Liver (tissue), 9 donors: Measurements from ENCODE around the gene RASSF7. TPM values are rescaled to one million over a fixed set of nuclear protein-coding genes. Genes with fewer than 3 reads are reported as not detected.

Experiments used
- DNase-seq: peaks from one replicate; pipeline ENCODE4 v3.0.0-alpha.2; 2017; ENCODE audit warnings: low spot score
- H3K27ac ChIP-seq, 2 donors: one replicate each; pipeline ENCODE4 v1.7.0; 2013; ENCODE audit warnings: inconsistent platforms in 2 of 2, low read length in 2 of 2, control low read depth in 1 of 2, low read depth in 1 of 2, mild to moderate bottlenecking in 1 of 2
- H3K27me3 ChIP-seq, 4 donors: one replicate each; pipeline versions ENCODE4 v1.6.1 to v1.7.0; 2013; ENCODE audit warnings: low read length in 3 of 4, inconsistent platforms in 1 of 4, mild to moderate bottlenecking in 1 of 4, moderate library complexity in 1 of 4; ENCODE audit not compliant: control insufficient read depth in 4 of 4, insufficient read depth in 4 of 4
- H3K36me3 ChIP-seq, 4 donors: one replicate each; pipeline versions ENCODE4 v1.6.1 to v1.7.0; 2013; ENCODE audit warnings: low read length in 3 of 4, mild to moderate bottlenecking in 3 of 4, low read depth in 1 of 4, moderate library complexity in 1 of 4; ENCODE audit not compliant: control insufficient read depth in 4 of 4, insufficient read depth in 3 of 4
- H3K4me1 ChIP-seq, 4 donors: one replicate each; pipeline versions ENCODE4 v1.6.1 to v1.7.0; 2013; ENCODE audit warnings: low read length in 3 of 4, mild to moderate bottlenecking in 3 of 4, moderate library complexity in 1 of 4; ENCODE audit not compliant: control insufficient read depth in 4 of 4, insufficient read depth in 4 of 4
- H3K4me3 ChIP-seq, 3 donors: one replicate each; pipeline versions ENCODE4 v1.6.1 to v1.7.0; 2013; ENCODE audit warnings: low read length in 3 of 3, control low read depth in 1 of 3, low read depth in 1 of 3, mild to moderate bottlenecking in 1 of 3
- H3K9ac ChIP-seq, 2 donors: one replicate each; pipeline ENCODE4 v1.7.0; 2013; ENCODE audit warnings: low read length in 2 of 2, mild to moderate bottlenecking in 2 of 2, moderate library complexity in 2 of 2, control low read depth in 1 of 2, low read depth in 1 of 2
- H3K9me3 ChIP-seq, 4 donors: one replicate each; pipeline versions ENCODE4 v1.6.1 to v1.7.0; 2013; ENCODE audit warnings: low read length in 3 of 4; ENCODE audit not compliant: control insufficient read depth in 4 of 4
- EGR1 ChIP-seq, 2 donors: IDR thresholded peaks; 2 replicates each; pipeline ENCODE4 v1.6.1; 2016 to 2018; ENCODE audit warnings: antibody characterized with exemption in 2 of 2, low read depth in 2 of 2
- FOXA1 ChIP-seq: IDR thresholded peaks from 2 replicates; pipeline ENCODE4 v1.6.1; 2016; ENCODE audit warnings: antibody characterized with exemption
- FOXA2 ChIP-seq: IDR thresholded peaks from 2 replicates; pipeline ENCODE4 v1.6.1; 2016; ENCODE audit warnings: antibody characterized with exemption
- GABPA ChIP-seq, 2 donors: IDR thresholded peaks in 1 of 2; conservative IDR thresholded peaks in 1 of 2; 2 replicates each; pipeline ENCODE4 v1.6.1; 2016; ENCODE audit warnings: antibody characterized with exemption in 2 of 2, mild to moderate bottlenecking in 1 of 2, moderate library complexity in 1 of 2
- HNF4A ChIP-seq, 2 donors: conservative IDR thresholded peaks; 2 replicates each; pipeline ENCODE4 v1.6.1; 2016; ENCODE audit warnings: antibody characterized with exemption in 2 of 2, mild to moderate bottlenecking in 2 of 2
- HNF4G ChIP-seq: IDR thresholded peaks from 2 replicates; pipeline ENCODE4 v1.6.1; 2016; ENCODE audit warnings: antibody characterized with exemption
- NR2F2 ChIP-seq: IDR thresholded peaks from 2 replicates; pipeline ENCODE4 v1.6.1; 2016; ENCODE audit warnings: antibody characterized with exemption
- RAD21 ChIP-seq, 2 donors: IDR thresholded peaks; 2 replicates each; pipeline ENCODE4 v1.6.1; 2016; ENCODE audit warnings: antibody characterized with exemption in 2 of 2, mild to moderate bottlenecking in 2 of 2
- RXRA ChIP-seq, 2 donors: IDR thresholded peaks; 2 replicates each; pipeline ENCODE4 v1.6.1; 2017 to 2018; ENCODE audit warnings: antibody characterized with exemption in 2 of 2, mild to moderate bottlenecking in 1 of 2
- SP1 ChIP-seq: IDR thresholded peaks from 2 replicates; pipeline ENCODE4 v1.6.1; 2018; ENCODE audit warnings: antibody characterized with exemption, mild to moderate bottlenecking
- TAF1 ChIP-seq: conservative IDR thresholded peaks from 2 replicates; pipeline ENCODE4 v1.6.1; 2016; ENCODE audit warnings: antibody characterized with exemption, mild to moderate bottlenecking
- YY1 ChIP-seq: IDR thresholded peaks from 2 replicates; pipeline ENCODE4 v1.6.1; 2016; ENCODE audit warnings: antibody characterized with exemption, mild to moderate bottlenecking
- ZBTB33 ChIP-seq: IDR thresholded peaks from 2 replicates; pipeline ENCODE4 v1.6.1; 2016; ENCODE audit warnings: antibody characterized with exemption
- WGBS: extraction: QIAGEN DNeasy Blood & Tissue Kit; methylation state at CpG from one replicate; pipeline ENCODE4 v1.1.7; 2013; 5-methylcytosine and 5-hydroxymethylcytosine counted together
- polyA plus RNA-seq, 2 donors: library from polyadenylated mRNA; stranded (reverse) in 1 of 2; unstranded in 1 of 2; fragments of 200-250 nt in 1 of 2; fragments of >200 nt in 1 of 2; fragmentation: Nextera tagmentation in 1 of 2; extraction: Ambion mirVana in 1 of 2; gene quantifications; one replicate each; pipeline versions ENCODE4 v1.2.1 to v1.2.3, GENCODE V29; 2013 to 2015
- total RNA-seq, 2 donors: library from RNA; depleted of rRNA; stranded (reverse); fragments of >200 nt; gene quantifications; one replicate each; pipeline ENCODE4 v1.2.3, GENCODE V29; 2014
- TF ChIP-seq, protein P1 (sequence below): fragments of 150-350 bp; IDR thresholded peaks from 2 replicates; pipeline ENCODE4 v1.5.1; 2017; ENCODE audit warnings: improper control_type of control experiment, low read depth, low read length; ENCODE audit not compliant: missing input control
- TF ChIP-seq, protein P2 (sequence below): IDR thresholded peaks from 2 replicates; pipeline ENCODE4 v1.6.1; 2016; ENCODE audit warnings: antibody characterized with exemption
- donor health status: healthy.
- donor health status: healthy.
- donor health status: healthy.
- donor health status: healthy.
- donor health status: healthy.

Gene RASSF7
- total and polyA plus RNA-seq, 4 donors: 11.5 to 50.4 (median 36.9) TPM

GRCh38 chr11:535519-536454 lies 25.0 kb upstream of the RASSF7 start, which contains the start of gene HRAS:
HRAS (minus strand) TSS chr11:535576.
- no peak for TF ChIP-seq EGR1 (IDR thresholded peaks at IDR 0.05; ENCODE audit: low read depth in 2 of 2)
- TF ChIP-seq GABPA (IDR thresholded peaks at IDR 0.05 in 1 of 2, conservative IDR thresholded peaks at IDR 0.05 in 1 of 2): peak in 1 of 2 donors; percentile 74
- peak; percentile 76 for TF ChIP-seq SP1
- TF ChIP-seq RXRA (IDR thresholded peaks at IDR 0.05): no peak
- no peak for TF ChIP-seq FOXA1
- TF ChIP-seq RAD21 (IDR thresholded peaks at IDR 0.05): no peak
- no peak for TF ChIP-seq TAF1
- no peak for TF ChIP-seq HNF4A (conservative IDR thresholded peaks at IDR 0.05)
- TF ChIP-seq HNF4G: no peak
- TF ChIP-seq YY1: no peak
- Histone ChIP-seq H3K36me3 (peaks cover 0 to 11% (median 6%) of the 10 kb centered on the region in 4 donors), H3K9me3 (no peaks in the 10 kb centered on the region), H3K27me3 (no peaks in the 10 kb centered on the region), H3K4me3 (peak within 1 kb of the TSS; percentile 49 to 87 (median 67)), H3K4me1 (peaks cover 8 to 34% (median 26%) of the 10 kb centered on the region in 4 donors), H3K9ac (peak within 1 kb of the TSS; percentile 38 to 54), H3K27ac (peak within 1 kb of the TSS; percentile 32 to 38)
- 3% methylated on average over 97 of the region's 97 CpGs for WGBS
- peak; percentile 96 for DNase-seq

DNA sequence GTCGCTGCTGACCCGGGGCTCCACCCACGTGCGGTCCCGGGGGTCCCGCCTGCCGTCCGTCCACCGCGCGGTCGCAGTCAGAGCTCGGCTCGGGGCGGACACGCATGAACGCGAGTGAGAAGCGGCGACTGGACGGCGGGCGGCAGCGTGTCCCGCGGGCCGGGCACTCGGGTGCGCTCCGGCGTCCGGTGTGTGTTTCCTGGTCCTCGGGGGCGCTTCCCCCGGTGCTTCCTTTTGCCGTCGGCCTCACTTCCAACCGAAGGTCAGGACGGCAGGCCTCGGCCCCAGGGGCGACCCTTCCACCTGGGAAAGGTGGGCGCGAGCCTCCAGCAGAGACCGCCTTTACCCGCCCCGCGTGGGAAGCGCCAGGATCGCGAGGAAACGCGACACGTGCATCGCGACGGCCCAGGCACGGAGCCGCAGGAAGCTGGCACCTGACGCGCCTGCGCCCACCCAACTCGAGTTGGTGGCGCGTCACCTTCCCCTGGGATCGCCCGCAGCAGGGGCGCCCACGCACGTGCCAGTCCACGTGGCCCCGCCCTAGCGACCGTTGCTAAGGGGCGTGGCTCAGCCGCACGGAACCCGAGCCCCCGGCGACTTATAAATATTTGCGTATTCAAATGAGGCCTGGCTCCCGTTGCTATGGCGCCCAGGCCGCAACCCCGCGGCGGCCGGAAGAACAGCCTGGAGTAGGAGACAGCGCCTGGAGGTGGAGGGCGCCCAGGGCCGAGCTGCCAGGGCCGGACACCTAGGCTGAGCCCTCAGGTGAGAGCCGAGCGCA lies 23.7 kb upstream of the RASSF7 start, which contains the start of gene LRRC56:
Gene LRRC56 (plus strand): TSS at position 687 of the 781 bp plus-strand sequence. CDS start 3,158 bp downstream, outside the sequence.
- peak within 1 kb of the TSS; percentile 4 to 38 for H3K27ac ChIP-seq
- H3K36me3 ChIP-seq: peaks cover 0 to 9% (median 5%) of the 10 kb centered on the region in 4 donors
- no peaks in the 10 kb centered on the region for H3K27me3 ChIP-seq
- TF ChIP-seq SP1: no peak
- TF ChIP-seq GABPA (IDR thresholded peaks at IDR 0.05 in 1 of 2, conservative IDR thresholded peaks at IDR 0.05 in 1 of 2): peak in 1 of 2 donors; percentile 17
- H3K4me3 ChIP-seq: peak within 1 kb of the TSS in 1 of 3 donors; percentile 37
- 4% methylated on average over 93 of the region's 93 CpGs for WGBS
- peak; percentile 86 for DNase-seq
- H3K4me1 ChIP-seq: peaks cover 8 to 34% (median 26%) of the 10 kb centered on the region in 4 donors
- no peak within 1 kb of the TSS for H3K9ac ChIP-seq
- H3K9me3 ChIP-seq: no peaks in the 10 kb centered on the region

DNA sequence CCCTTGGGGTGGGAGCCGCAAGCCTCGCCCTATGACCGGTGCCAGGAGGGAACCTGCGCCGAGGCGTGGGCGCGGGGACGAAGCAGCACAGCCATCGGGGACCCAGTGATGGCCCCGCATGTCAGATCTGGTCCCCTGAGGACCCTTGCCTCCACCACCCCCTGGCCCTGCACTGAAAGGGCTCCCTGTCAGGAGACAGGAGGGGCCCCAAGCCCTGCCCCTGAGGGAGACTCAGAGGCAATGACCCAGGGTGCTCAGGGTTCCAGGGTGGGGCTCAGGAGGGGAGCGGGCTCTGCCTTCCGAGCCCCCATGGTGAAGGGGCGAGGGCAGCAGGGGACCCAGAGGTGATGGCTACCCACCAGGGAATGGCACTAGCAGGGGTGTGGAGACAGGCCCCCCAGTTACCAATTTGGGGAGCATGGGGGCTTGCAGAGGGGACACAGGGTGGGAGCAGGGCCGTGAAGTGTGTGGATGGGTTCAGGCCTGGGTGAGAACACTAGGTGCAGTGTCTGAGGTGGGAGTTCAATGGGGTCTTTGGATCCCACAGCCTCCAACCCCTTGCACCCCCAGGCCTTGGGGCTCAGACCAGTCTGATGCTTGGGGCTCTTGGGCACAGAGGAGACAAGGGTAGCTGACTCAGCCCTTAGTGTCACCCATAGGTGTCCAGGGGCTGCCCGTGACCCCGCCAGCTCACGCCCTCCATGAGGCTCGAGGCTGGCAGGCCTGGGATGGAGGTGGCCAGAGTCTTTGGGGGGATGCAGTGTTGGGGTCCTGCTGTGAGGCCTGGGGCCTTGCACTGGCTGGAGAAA lies 22.9 kb upstream of the RASSF7 start:
- Histone ChIP-seq H3K27ac (no peak overlapping the region), H3K9me3 (no peaks in the 10 kb centered on the region), H3K36me3 (peaks cover 0 to 5% (median under 1%) of the 10 kb centered on the region in 4 donors), H3K4me3 (peak overlapping the region in 1 of 3 donors; percentile 37), H3K9ac (no peak overlapping the region), H3K4me1 (peaks cover 8 to 34% (median 26%) of the 10 kb centered on the region in 4 donors), H3K27me3 (no peaks in the 10 kb centered on the region)
- WGBS: 44% methylated on average over 19 of the region's 19 CpGs
- no peak for DNase-seq
- TF ChIP-seq HNF4G (no peak), NR2F2 (no peak), SP1 (no peak), HNF4A (conservative IDR thresholded peaks at IDR 0.05) (no peak), GABPA (IDR thresholded peaks at IDR 0.05 in 1 of 2, conservative IDR thresholded peaks at IDR 0.05 in 1 of 2) (no peak), ZBTB33 (no peak), FOXA2 (no peak)
- TF ChIP-seq, protein P1, sequence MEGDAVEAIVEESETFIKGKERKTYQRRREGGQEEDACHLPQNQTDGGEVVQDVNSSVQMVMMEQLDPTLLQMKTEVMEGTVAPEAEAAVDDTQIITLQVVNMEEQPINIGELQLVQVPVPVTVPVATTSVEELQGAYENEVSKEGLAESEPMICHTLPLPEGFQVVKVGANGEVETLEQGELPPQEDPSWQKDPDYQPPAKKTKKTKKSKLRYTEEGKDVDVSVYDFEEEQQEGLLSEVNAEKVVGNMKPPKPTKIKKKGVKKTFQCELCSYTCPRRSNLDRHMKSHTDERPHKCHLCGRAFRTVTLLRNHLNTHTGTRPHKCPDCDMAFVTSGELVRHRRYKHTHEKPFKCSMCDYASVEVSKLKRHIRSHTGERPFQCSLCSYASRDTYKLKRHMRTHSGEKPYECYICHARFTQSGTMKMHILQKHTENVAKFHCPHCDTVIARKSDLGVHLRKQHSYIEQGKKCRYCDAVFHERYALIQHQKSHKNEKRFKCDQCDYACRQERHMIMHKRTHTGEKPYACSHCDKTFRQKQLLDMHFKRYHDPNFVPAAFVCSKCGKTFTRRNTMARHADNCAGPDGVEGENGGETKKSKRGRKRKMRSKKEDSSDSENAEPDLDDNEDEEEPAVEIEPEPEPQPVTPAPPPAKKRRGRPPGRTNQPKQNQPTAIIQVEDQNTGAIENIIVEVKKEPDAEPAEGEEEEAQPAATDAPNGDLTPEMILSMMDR: no peak
- TF ChIP-seq, protein P2, sequence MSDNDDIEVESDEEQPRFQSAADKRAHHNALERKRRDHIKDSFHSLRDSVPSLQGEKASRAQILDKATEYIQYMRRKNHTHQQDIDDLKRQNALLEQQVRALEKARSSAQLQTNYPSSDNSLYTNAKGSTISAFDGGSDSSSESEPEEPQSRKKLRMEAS: no peak
